ENCODE measurements around the gene APBA1. TPM values are rescaled to one million over a fixed set of nuclear protein-coding genes. Genes with fewer than 3 reads are reported as not detected.
A peak's percentile ranks its signal among the peaks of the same experiment; 100 is the strongest.

Gene APBA1
- polyA plus RNA-seq, 6 donors from 2014 or later, result not detected

GRCh38 chr9:69594180-69594579 lies 78.0 kb downstream of the APBA1 start:
- Mint-ChIP-seq H3K36me3 (no peaks in the 10 kb centered on the region), H3K4me3 (no peak overlapping the region), H3K27ac (peak overlapping the region in 1 of 6 donors; percentile 36), H3K4me1 (no peaks in the 10 kb centered on the region), H3K9me3 (peaks cover 0 to 4% (median 0%) of the 10 kb centered on the region in 7 donors), H3K27me3 (peaks cover 8 to 26% (median 11%) of the 10 kb centered on the region in 3 donors)
- ATAC-seq (ENCODE audit: low read depth in 2 of 2), result no peak
- no peak for DNase-seq

GRCh38 chr9:69593756-69594155 lies 78.4 kb downstream of the APBA1 start:
- Mint-ChIP-seq H3K9me3 (peaks cover 0 to 4% (median 0%) of the 10 kb centered on the region in 7 donors), H3K36me3 (no peaks in the 10 kb centered on the region), H3K27me3 (peaks cover 8 to 22% (median 8%) of the 10 kb centered on the region in 3 donors), H3K27ac (peak overlapping the region in 1 of 6 donors; percentile 36), H3K4me1 (no peaks in the 10 kb centered on the region), H3K4me3 (no peak overlapping the region)
- DNase-seq (no peak), ATAC-seq (ENCODE audit: low read depth in 2 of 2) (no peak)

GRCh38 chr9:69593301-69593700 lies 78.9 kb downstream of the APBA1 start:
- Mint-ChIP-seq H3K4me1 (no peaks in the 10 kb centered on the region), H3K27ac (no peak overlapping the region), H3K27me3 (peaks cover 6 to 19% (median 8%) of the 10 kb centered on the region in 3 donors), H3K4me3 (no peak overlapping the region), H3K9me3 (peaks cover 0 to 4% (median 0%) of the 10 kb centered on the region in 7 donors), H3K36me3 (no peaks in the 10 kb centered on the region)
- no peak for DNase-seq
- ATAC-seq (ENCODE audit: low read depth in 2 of 2), result no peak

- Mint-ChIP-seq H3K4me1 (no peaks in the 10 kb centered on the region), H3K36me3 (no peaks in the 10 kb centered on the region), H3K27me3 (peaks cover 3 to 10% (median 3%) of the 10 kb centered on the region in 3 donors), H3K4me3 (peak overlapping the region in 1 of 8 donors; percentile 22), H3K27ac (no peak overlapping the region), H3K9me3 (no peaks in the 10 kb centered on the region)
- ATAC-seq (ENCODE audit: low read depth in 2 of 2) (no peak), DNase-seq (no peak)
Observed at GRCh38 chr9:69590266-69590665, 81.9 kb downstream of the APBA1 start.

- Mint-ChIP-seq H3K36me3 (no peaks in the 10 kb centered on the region), H3K27me3 (peaks cover 0 to 9% (median 3%) of the 10 kb centered on the region in 3 donors), H3K9me3 (no peaks in the 10 kb centered on the region), H3K4me3 (peak overlapping the region in 1 of 8 donors; percentile 38), H3K27ac (no peak overlapping the region), H3K4me1 (no peaks in the 10 kb centered on the region)
- ATAC-seq (ENCODE audit: low read depth in 2 of 2), result no peak
- DNase-seq, result no peak
Observed at GRCh38 chr9:69589156-69589555, 83.0 kb downstream of the APBA1 start.

- H3K27me3 Mint-ChIP-seq, result peaks cover 0 to 4% (median 0%) of the 10 kb centered on the region in 3 donors
Observed at GRCh38 chr9:69585571-69585970, 86.6 kb downstream of the APBA1 start.

GRCh38 chr9:69584759-69585158 lies 87.4 kb downstream of the APBA1 start:
- no peak for DNase-seq
- Mint-ChIP-seq H3K36me3 (no peaks in the 10 kb centered on the region), H3K4me3 (no peak overlapping the region), H3K9me3 (no peaks in the 10 kb centered on the region), H3K27me3 (peaks cover 0 to 4% (median 0%) of the 10 kb centered on the region in 3 donors), H3K27ac (no peak overlapping the region), H3K4me1 (peaks cover 4 to 9% (median 5%) of the 10 kb centered on the region in 3 donors)
- ATAC-seq (ENCODE audit: low read depth in 2 of 2), result no peak

More at GRCh38 chr9:69585571-69585970, 86.6 kb downstream of the APBA1 start:
- H3K36me3 Mint-ChIP-seq, result no peaks in the 10 kb centered on the region
- DNase-seq (no peak), ATAC-seq (ENCODE audit: low read depth in 2 of 2) (no peak)
- H3K4me3 Mint-ChIP-seq, result no peak overlapping the region
- no peak overlapping the region for H3K27ac Mint-ChIP-seq
- H3K4me1 Mint-ChIP-seq, result peaks cover 4 to 6% (median 5%) of the 10 kb centered on the region in 3 donors
- H3K9me3 Mint-ChIP-seq, result no peaks in the 10 kb centered on the region

- H3K27ac Mint-ChIP-seq, result no peak overlapping the region
- no peak overlapping the region for H3K4me3 Mint-ChIP-seq
- DNase-seq, result no peak
- peaks cover 0 to 4% (median 0%) of the 10 kb centered on the region in 3 donors for H3K27me3 Mint-ChIP-seq
- no peak for ATAC-seq (ENCODE audit: low read depth in 2 of 2)
- H3K9me3 Mint-ChIP-seq, result no peaks in the 10 kb centered on the region
- H3K36me3 Mint-ChIP-seq, result no peaks in the 10 kb centered on the region
- peaks cover 4 to 11% (median 5%) of the 10 kb centered on the region in 3 donors for H3K4me1 Mint-ChIP-seq
Observed at GRCh38 chr9:69583645-69584234, 88.4 kb downstream of the APBA1 start.

- Mint-ChIP-seq H3K27ac (peak overlapping the region in 1 of 6 donors; percentile 6), H3K4me1 (peaks cover 4 to 11% (median 5%) of the 10 kb centered on the region in 3 donors), H3K4me3 (no peak overlapping the region), H3K27me3 (peaks cover 0 to 4% (median 0%) of the 10 kb centered on the region in 3 donors), H3K9me3 (no peaks in the 10 kb centered on the region), H3K36me3 (no peaks in the 10 kb centered on the region)
- DNase-seq, result no peak
- ATAC-seq (ENCODE audit: low read depth in 2 of 2), result no peak
Observed at GRCh38 chr9:69582544-69583297, 89.5 kb downstream of the APBA1 start.

- no peak for ATAC-seq (ENCODE audit: low read depth in 2 of 2)
- H3K36me3 Mint-ChIP-seq, result no peaks in the 10 kb centered on the region
- no peaks in the 10 kb centered on the region for H3K9me3 Mint-ChIP-seq
- DNase-seq, result no peak
- H3K27ac Mint-ChIP-seq, result no peak overlapping the region
- H3K4me3 Mint-ChIP-seq, result no peak overlapping the region
- H3K27me3 Mint-ChIP-seq, result peaks cover 0 to 1% (median 0%) of the 10 kb centered on the region in 3 donors
- H3K4me1 Mint-ChIP-seq, result peaks cover 4 to 11% (median 5%) of the 10 kb centered on the region in 3 donors
Observed at GRCh38 chr9:69582018-69582417, 90.2 kb downstream of the APBA1 start.

- Mint-ChIP-seq H3K36me3 (no peaks in the 10 kb centered on the region), H3K27ac (peak overlapping the region in 1 of 6 donors; percentile 53), H3K27me3 (no peaks in the 10 kb centered on the region), H3K9me3 (no peaks in the 10 kb centered on the region), H3K4me3 (no peak overlapping the region), H3K4me1 (peaks cover 4 to 11% (median 5%) of the 10 kb centered on the region in 3 donors)
- DNase-seq, result no peak
- ATAC-seq (ENCODE audit: low read depth in 2 of 2), result no peak
Observed at GRCh38 chr9:69580582-69581214, 91.5 kb downstream of the APBA1 start.

- no peak for ATAC-seq (ENCODE audit: low read depth in 2 of 2)
- Mint-ChIP-seq H3K9me3 (peaks cover 0 to 2% (median 0%) of the 10 kb centered on the region in 7 donors), H3K36me3 (no peaks in the 10 kb centered on the region)
Observed at GRCh38 chr9:69579760-69580581, 92.2 kb downstream of the APBA1 start.

More at GRCh38 chr9:69579760-69580581, 92.2 kb downstream of the APBA1 start:
- peaks cover 4 to 11% (median 5%) of the 10 kb centered on the region in 3 donors for H3K4me1 Mint-ChIP-seq
- no peak for DNase-seq
- H3K27ac Mint-ChIP-seq, result peak overlapping the region in 1 of 6 donors; percentile 56
- H3K27me3 Mint-ChIP-seq, result no peaks in the 10 kb centered on the region
- no peak overlapping the region for H3K4me3 Mint-ChIP-seq
